WTC11 (cell line): ENCODE measurements around the gene ITPRIP. TPM values are rescaled to one million over a fixed set of nuclear protein-coding genes. Genes with fewer than 3 reads are reported as not detected.
A peak's percentile ranks its signal among the peaks of the same experiment; 100 is the strongest.

Experiments
- AR ChIP-seq: fragments of 250-450 bp; sonication (Bioruptor Pico); IDR thresholded peaks from 2 replicates; pipeline ENCODE4 v1.9.0; 2021; ENCODE audit warnings: mild to moderate bottlenecking
- ARID4B ChIP-seq: sonication (generic); formaldehyde crosslinking; IDR thresholded peaks from 2 replicates; pipeline ENCODE4 v1.8.0; 2023; ENCODE audit warnings: missing genetic modification reagents, mild to moderate bottlenecking, borderline replicate concordance
- CREM ChIP-seq: sonication (generic); formaldehyde crosslinking; IDR thresholded peaks from 2 replicates; pipeline ENCODE4 v1.8.1; 2022; ENCODE audit warnings: mild to moderate bottlenecking, missing genetic modification reagents, moderate library complexity
- FOXP1 ChIP-seq: sonication (generic); formaldehyde crosslinking; IDR thresholded peaks from 2 replicates; pipeline ENCODE4 v1.8.0; 2022; ENCODE audit warnings: missing genetic modification reagents, mild to moderate bottlenecking, moderate library complexity, borderline replicate concordance
- IRF2 ChIP-seq: sonication (generic); formaldehyde crosslinking; IDR thresholded peaks from 2 replicates; pipeline ENCODE4 v1.8.0; 2022; ENCODE audit warnings: low read depth, missing genetic modification reagents, borderline replicate concordance
- NFATC4 ChIP-seq: fragments of 250-450 bp; sonication (Bioruptor Pico); IDR thresholded peaks from 2 replicates; pipeline ENCODE4 v1.9.0; 2021; ENCODE audit warnings: mild to moderate bottlenecking
- NFYB ChIP-seq: sonication (generic); formaldehyde crosslinking; conservative IDR thresholded peaks from 2 replicates; pipeline ENCODE4 v1.8.0; 2022; ENCODE audit warnings: low read depth, missing genetic modification reagents
- TEAD4 ChIP-seq: sonication (generic); formaldehyde crosslinking; IDR thresholded peaks from 2 replicates; pipeline ENCODE4 v1.8.0; 2022; ENCODE audit warnings: mild to moderate bottlenecking, missing genetic modification reagents
- USF1 ChIP-seq: sonication (generic); formaldehyde crosslinking; IDR thresholded peaks from 2 replicates; pipeline ENCODE4 v1.8.0; 2022; ENCODE audit warnings: mild to moderate bottlenecking, missing genetic modification reagents
- USF2 ChIP-seq: sonication (generic); formaldehyde crosslinking; IDR thresholded peaks from 2 replicates; pipeline ENCODE4 v1.8.1; 2023; ENCODE audit warnings: mild to moderate bottlenecking, missing genetic modification reagents, moderate library complexity
- ZNF138 ChIP-seq: sonication (generic); formaldehyde crosslinking; conservative IDR thresholded peaks from 2 replicates; pipeline ENCODE4 v1.8.1; 2022; ENCODE audit warnings: mild to moderate bottlenecking, moderate library complexity, missing genetic modification reagents
- ZNF425 ChIP-seq: fragments of 250-450 bp; sonication (Bioruptor Pico); conservative IDR thresholded peaks from 2 replicates; pipeline ENCODE4 v1.9.0; 2021; ENCODE audit warnings: mild to moderate bottlenecking
- total RNA-seq: library from RNA; stranded (reverse); gene quantifications from 3 replicates; pipeline ENCODE4 v1.2.3, GENCODE V29; 2021
- TF ChIP-seq, protein P1 (sequence below): sonication (generic); formaldehyde crosslinking; IDR thresholded peaks from 2 replicates; pipeline ENCODE4 v1.8.1; 2023; ENCODE audit warnings: mild to moderate bottlenecking, missing genetic modification reagents, borderline replicate concordance
- TF ChIP-seq, protein P2 (sequence below): sonication (generic); formaldehyde crosslinking; IDR thresholded peaks from 2 replicates; pipeline ENCODE4 v1.8.0; 2023; ENCODE audit warnings: mild to moderate bottlenecking, missing genetic modification reagents
- TF ChIP-seq, protein P3 (sequence below): sonication (generic); formaldehyde crosslinking; IDR thresholded peaks from 2 replicates; pipeline ENCODE4 v1.8.0; 2022; ENCODE audit warnings: mild to moderate bottlenecking, missing genetic modification reagents

The ITPRIP gene
- total RNA-seq, 1 experiment from 2014 or later, result 16.8 TPM

GRCh38 chr10:104268713-104269645 is 69.3 kb downstream of the ITPRIP start, which contains the start of gene GSTO2 (continued):
- TF ChIP-seq AR, result 0 out of 2 replicates have a peak, but pooled peaks have one; percentile 17
- peak; percentile 94 for TF ChIP-seq USF1
- no peak for TF ChIP-seq ZNF138 (CRISPR knock-in tag)
- TF ChIP-seq, protein P1, sequence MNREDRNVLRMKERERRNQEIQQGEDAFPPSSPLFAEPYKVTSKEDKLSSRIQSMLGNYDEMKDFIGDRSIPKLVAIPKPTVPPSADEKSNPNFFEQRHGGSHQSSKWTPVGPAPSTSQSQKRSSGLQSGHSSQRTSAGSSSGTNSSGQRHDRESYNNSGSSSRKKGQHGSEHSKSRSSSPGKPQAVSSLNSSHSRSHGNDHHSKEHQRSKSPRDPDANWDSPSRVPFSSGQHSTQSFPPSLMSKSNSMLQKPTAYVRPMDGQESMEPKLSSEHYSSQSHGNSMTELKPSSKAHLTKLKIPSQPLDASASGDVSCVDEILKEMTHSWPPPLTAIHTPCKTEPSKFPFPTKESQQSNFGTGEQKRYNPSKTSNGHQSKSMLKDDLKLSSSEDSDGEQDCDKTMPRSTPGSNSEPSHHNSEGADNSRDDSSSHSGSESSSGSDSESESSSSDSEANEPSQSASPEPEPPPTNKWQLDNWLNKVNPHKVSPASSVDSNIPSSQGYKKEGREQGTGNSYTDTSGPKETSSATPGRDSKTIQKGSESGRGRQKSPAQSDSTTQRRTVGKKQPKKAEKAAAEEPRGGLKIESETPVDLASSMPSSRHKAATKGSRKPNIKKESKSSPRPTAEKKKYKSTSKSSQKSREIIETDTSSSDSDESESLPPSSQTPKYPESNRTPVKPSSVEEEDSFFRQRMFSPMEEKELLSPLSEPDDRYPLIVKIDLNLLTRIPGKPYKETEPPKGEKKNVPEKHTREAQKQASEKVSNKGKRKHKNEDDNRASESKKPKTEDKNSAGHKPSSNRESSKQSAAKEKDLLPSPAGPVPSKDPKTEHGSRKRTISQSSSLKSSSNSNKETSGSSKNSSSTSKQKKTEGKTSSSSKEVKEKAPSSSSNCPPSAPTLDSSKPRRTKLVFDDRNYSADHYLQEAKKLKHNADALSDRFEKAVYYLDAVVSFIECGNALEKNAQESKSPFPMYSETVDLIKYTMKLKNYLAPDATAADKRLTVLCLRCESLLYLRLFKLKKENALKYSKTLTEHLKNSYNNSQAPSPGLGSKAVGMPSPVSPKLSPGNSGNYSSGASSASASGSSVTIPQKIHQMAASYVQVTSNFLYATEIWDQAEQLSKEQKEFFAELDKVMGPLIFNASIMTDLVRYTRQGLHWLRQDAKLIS (CRISPR knock-in tag), result peak; percentile 92
- TF ChIP-seq ARID4B, result peak; percentile 40; the same call in 1 of the 2 replicates
- TF ChIP-seq NFYB (CRISPR knock-in tag), result peak; percentile 84
- TF ChIP-seq FOXP1, result peak; percentile 27; the same call in 1 of the 2 replicates
- TF ChIP-seq NFATC4 (CRISPR knock-in tag), result peak; percentile 53; the same call in 1 of the 2 replicates
- TF ChIP-seq USF2 (CRISPR knock-in tag), result peak; percentile 96
- 0 out of 2 replicates have a peak, but pooled peaks have one; percentile 61 for TF ChIP-seq TEAD4 (CRISPR knock-in tag)
- no peak for TF ChIP-seq ZNF425 (CRISPR knock-in tag)
- TF ChIP-seq, protein P2, sequence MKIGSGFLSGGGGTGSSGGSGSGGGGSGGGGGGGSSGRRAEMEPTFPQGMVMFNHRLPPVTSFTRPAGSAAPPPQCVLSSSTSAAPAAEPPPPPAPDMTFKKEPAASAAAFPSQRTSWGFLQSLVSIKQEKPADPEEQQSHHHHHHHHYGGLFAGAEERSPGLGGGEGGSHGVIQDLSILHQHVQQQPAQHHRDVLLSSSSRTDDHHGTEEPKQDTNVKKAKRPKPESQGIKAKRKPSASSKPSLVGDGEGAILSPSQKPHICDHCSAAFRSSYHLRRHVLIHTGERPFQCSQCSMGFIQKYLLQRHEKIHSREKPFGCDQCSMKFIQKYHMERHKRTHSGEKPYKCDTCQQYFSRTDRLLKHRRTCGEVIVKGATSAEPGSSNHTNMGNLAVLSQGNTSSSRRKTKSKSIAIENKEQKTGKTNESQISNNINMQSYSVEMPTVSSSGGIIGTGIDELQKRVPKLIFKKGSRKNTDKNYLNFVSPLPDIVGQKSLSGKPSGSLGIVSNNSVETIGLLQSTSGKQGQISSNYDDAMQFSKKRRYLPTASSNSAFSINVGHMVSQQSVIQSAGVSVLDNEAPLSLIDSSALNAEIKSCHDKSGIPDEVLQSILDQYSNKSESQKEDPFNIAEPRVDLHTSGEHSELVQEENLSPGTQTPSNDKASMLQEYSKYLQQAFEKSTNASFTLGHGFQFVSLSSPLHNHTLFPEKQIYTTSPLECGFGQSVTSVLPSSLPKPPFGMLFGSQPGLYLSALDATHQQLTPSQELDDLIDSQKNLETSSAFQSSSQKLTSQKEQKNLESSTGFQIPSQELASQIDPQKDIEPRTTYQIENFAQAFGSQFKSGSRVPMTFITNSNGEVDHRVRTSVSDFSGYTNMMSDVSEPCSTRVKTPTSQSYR (CRISPR knock-in tag), result no peak
- TF ChIP-seq CREM, result peak; percentile 91
- TF ChIP-seq, protein P3, sequence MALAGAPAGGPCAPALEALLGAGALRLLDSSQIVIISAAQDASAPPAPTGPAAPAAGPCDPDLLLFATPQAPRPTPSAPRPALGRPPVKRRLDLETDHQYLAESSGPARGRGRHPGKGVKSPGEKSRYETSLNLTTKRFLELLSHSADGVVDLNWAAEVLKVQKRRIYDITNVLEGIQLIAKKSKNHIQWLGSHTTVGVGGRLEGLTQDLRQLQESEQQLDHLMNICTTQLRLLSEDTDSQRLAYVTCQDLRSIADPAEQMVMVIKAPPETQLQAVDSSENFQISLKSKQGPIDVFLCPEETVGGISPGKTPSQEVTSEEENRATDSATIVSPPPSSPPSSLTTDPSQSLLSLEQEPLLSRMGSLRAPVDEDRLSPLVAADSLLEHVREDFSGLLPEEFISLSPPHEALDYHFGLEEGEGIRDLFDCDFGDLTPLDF (CRISPR knock-in tag), result peak; percentile 54; the same call in 1 of the 2 replicates
- TF ChIP-seq IRF2, result no peak
